Suprapubic skin (tissue), 3 donors: ENCODE measurements around the gene SP2.

Source experiments
- EP300 ChIP-seq: sonication (generic); formaldehyde crosslinking; IDR thresholded peaks from one replicate; pipeline ENCODE4 v1.6.1; 2017; ENCODE audit warnings: antibody characterized with exemption
- POLR2A ChIP-seq, 2 donors: fragments of 450-650 bp; IDR thresholded peaks; one replicate each; pipeline ENCODE4 v1.6.1; 2017; ENCODE audit warnings: antibody characterized with exemption in 2 of 2, mild to moderate bottlenecking in 2 of 2, moderate library complexity in 2 of 2
- TF ChIP-seq, protein P1 (sequence below), 2 donors: fragments of 200-600 bp in 1 of 2; fragments of 450-650 bp in 1 of 2; sonication (generic) in 1 of 2; IDR thresholded peaks; one replicate each; pipeline ENCODE4 v1.5.1; 2016 to 2019; ENCODE audit warnings: antibody characterized with exemption in 2 of 2, mild to moderate bottlenecking in 1 of 2, moderate library complexity in 1 of 2

GRCh38 chr17:47931848-47932247 lies 35.8 kb downstream of the SP2 start:
- TF ChIP-seq POLR2A (IDR thresholded peaks at IDR 0.05) (no peak), EP300 (no peak)
- TF ChIP-seq, protein P1, sequence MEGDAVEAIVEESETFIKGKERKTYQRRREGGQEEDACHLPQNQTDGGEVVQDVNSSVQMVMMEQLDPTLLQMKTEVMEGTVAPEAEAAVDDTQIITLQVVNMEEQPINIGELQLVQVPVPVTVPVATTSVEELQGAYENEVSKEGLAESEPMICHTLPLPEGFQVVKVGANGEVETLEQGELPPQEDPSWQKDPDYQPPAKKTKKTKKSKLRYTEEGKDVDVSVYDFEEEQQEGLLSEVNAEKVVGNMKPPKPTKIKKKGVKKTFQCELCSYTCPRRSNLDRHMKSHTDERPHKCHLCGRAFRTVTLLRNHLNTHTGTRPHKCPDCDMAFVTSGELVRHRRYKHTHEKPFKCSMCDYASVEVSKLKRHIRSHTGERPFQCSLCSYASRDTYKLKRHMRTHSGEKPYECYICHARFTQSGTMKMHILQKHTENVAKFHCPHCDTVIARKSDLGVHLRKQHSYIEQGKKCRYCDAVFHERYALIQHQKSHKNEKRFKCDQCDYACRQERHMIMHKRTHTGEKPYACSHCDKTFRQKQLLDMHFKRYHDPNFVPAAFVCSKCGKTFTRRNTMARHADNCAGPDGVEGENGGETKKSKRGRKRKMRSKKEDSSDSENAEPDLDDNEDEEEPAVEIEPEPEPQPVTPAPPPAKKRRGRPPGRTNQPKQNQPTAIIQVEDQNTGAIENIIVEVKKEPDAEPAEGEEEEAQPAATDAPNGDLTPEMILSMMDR (IDR thresholded peaks at IDR 0.05), result no peak
